HG03108 (cell line): Measurements from ENCODE around the gene ARID5A.
"Not testable (repeated sequence)": the region's sequence is repeated elsewhere in the genome, so short reads cannot be mapped to it uniquely, and the experiment has no call there.

Experiments used
- ATAC-seq: cut with Tn5 transposase; IDR thresholded peaks from one replicate; pipeline ENCODE4 v1.9.1; 2021; ENCODE audit warnings: moderate library complexity; ENCODE audit not compliant: unreplicated experiment

The ARID5A gene

GRCh38 chr2:96554293-96555145 is 18.0 kb downstream of the ARID5A start:
- ATAC-seq: no peak

GRCh38 chr2:96555146-96555610 is 18.6 kb downstream of the ARID5A start:
- ATAC-seq: no peak

- ATAC-seq: no peak
These were observed 20.1 kb downstream of the ARID5A start for GRCh38 chr2:96556441-96557330.

GRCh38 chr2:96557421-96557820 is 20.9 kb downstream of the ARID5A start:
- not testable (repeated sequence) for ATAC-seq

GRCh38 chr2:96558061-96558460 is 21.5 kb downstream of the ARID5A start:
- ATAC-seq: no peak

GRCh38 chr2:96558485-96558884 is 21.9 kb downstream of the ARID5A start:
- no peak for ATAC-seq

- no peak for ATAC-seq
These were observed 27.5 kb downstream of the ARID5A start for GRCh38 chr2:96564026-96564425.

- no peak for ATAC-seq
These were observed 28.0 kb downstream of the ARID5A start for GRCh38 chr2:96564563-96564962.

GRCh38 chr2:96565111-96565510 is 28.6 kb downstream of the ARID5A start:
- ATAC-seq: no peak

GRCh38 chr2:96568094-96568493 is 31.5 kb downstream of the ARID5A start:
- ATAC-seq: no peak

GRCh38 chr2:96574364-96574763 is 37.8 kb downstream of the ARID5A start:
- no peak for ATAC-seq

GRCh38 chr2:96575785-96576456 is 39.4 kb downstream of the ARID5A start:
- ATAC-seq: no peak

GRCh38 chr2:96577501-96577900 is 40.9 kb downstream of the ARID5A start:
- no peak for ATAC-seq

GRCh38 chr2:96578731-96579130 is 42.2 kb downstream of the ARID5A start:
- no peak for ATAC-seq

GRCh38 chr2:96579422-96579821 is 42.9 kb downstream of the ARID5A start:
- no peak for ATAC-seq

- ATAC-seq: no peak
These were observed 44.2 kb downstream of the ARID5A start for GRCh38 chr2:96580771-96581170.

GRCh38 chr2:96584017-96584416 is 47.5 kb downstream of the ARID5A start:
- ATAC-seq: no peak

- ATAC-seq: no peak
These were observed 51.3 kb downstream of the ARID5A start for GRCh38 chr2:96587843-96588242.

- no peak for ATAC-seq
These were observed 54.5 kb downstream of the ARID5A start for GRCh38 chr2:96591054-96591453.

- ATAC-seq: no peak
These were observed 54.9 kb downstream of the ARID5A start for GRCh38 chr2:96591494-96591893.

GRCh38 chr2:96594282-96594681 is 57.7 kb downstream of the ARID5A start:
- no peak for ATAC-seq
